ENCODE data around the gene TUBB3.

TUBB3 gene

GRCh38 chr16:89919535-89920406 lies 3.4 kb upstream of the TUBB3 start:
- H3K4me3 ChIP-seq (ENCODE audit: low read depth, low read length) = no peak overlapping the region
- DNase-seq (ENCODE audit: low read depth) = no peak
- no peak for TF ChIP-seq CTCF (IDR thresholded peaks at IDR 0.05; ENCODE audit: control insufficient read depth, extremely low read depth, insufficient read depth)

- DNase-seq (ENCODE audit: low read depth) = no peak
- TF ChIP-seq CTCF (IDR thresholded peaks at IDR 0.05; ENCODE audit: control insufficient read depth, extremely low read depth, insufficient read depth) = no peak
- H3K4me3 ChIP-seq (ENCODE audit: low read depth, low read length) = no peak overlapping the region
Observed at GRCh38 chr16:89920723-89921122, 2.4 kb upstream of the TUBB3 start.

GRCh38 chr16:89921131-89921701 lies 1.9 kb upstream of the TUBB3 start:
- no peak overlapping the region for H3K4me3 ChIP-seq (ENCODE audit: low read depth, low read length)
- no peak for DNase-seq (ENCODE audit: low read depth)
- TF ChIP-seq CTCF (IDR thresholded peaks at IDR 0.05; ENCODE audit: control insufficient read depth, extremely low read depth, insufficient read depth) = no peak

GRCh38 chr16:89921702-89922476 lies 1.3 kb upstream of the TUBB3 start:
- no peak for DNase-seq (ENCODE audit: low read depth)
- H3K4me3 ChIP-seq (ENCODE audit: low read depth, low read length) = peak overlapping the region; percentile 66
- no peak for TF ChIP-seq CTCF (IDR thresholded peaks at IDR 0.05; ENCODE audit: control insufficient read depth, extremely low read depth, insufficient read depth)

GRCh38 chr16:89922477-89922883 lies 662 bp upstream of the TUBB3 start:
- H3K4me3 ChIP-seq (ENCODE audit: low read depth, low read length) = peak overlapping the region; percentile 66
- TF ChIP-seq CTCF (IDR thresholded peaks at IDR 0.05; ENCODE audit: control insufficient read depth, extremely low read depth, insufficient read depth) = no peak
- DNase-seq (ENCODE audit: low read depth) = no peak

- H3K4me3 ChIP-seq (ENCODE audit: low read depth, low read length) = peak overlapping the region; percentile 66
- no peak for DNase-seq (ENCODE audit: low read depth)
- no peak for TF ChIP-seq CTCF (IDR thresholded peaks at IDR 0.05; ENCODE audit: control insufficient read depth, extremely low read depth, insufficient read depth)
Observed at GRCh38 chr16:89923640-89924296, 626 bp downstream of the TUBB3 start.
